Measurements from ENCODE around the gene TTLL8. TPM values are rescaled to one million over a fixed set of nuclear protein-coding genes. Genes with fewer than 3 reads are reported as not detected.

Gene TTLL8
- total RNA-seq, 1 experiment from 2014 or later, result not detected

DNA sequence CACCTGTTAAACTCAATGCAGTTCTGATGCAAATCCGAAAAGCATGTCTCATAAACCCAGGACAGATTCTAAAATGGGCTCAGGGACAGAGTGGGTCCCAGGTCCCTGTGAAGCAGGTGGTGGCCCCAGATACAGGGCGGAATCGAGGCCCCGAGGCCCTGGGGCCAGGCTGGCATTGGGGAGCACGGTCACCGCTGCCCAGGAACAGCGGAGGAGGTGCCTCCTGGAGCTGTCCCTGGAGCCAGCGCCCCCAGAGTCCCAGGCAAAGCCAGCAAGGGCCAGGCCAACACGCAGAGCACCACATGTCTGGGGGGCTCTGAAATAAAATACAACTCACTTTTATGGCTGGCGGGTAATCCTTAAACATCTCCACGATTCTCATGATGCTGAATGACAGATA is 10.0 kb upstream of the TTLL8 start:
- no peaks in the 10 kb centered on the region; the same call in 1 of the 2 replicates for H3K27me3 Mint-ChIP-seq (ENCODE audit: low read depth)
- Histone ChIP-seq H2BK12ac (ENCODE audit: insufficient read length, low read depth, low read length) (no peak overlapping the region), H4K5ac (ENCODE audit: insufficient read length, low read depth, low read length) (no peak overlapping the region), H3K56ac (ENCODE audit: insufficient read length, low read depth, low read length) (no peak overlapping the region), H4K8ac (replicated peaks; ENCODE audit: insufficient read length, low read depth, low read length) (no peak overlapping the region), H3T11ph (ENCODE audit: low read length) (no peak overlapping the region), H2BK5ac (ENCODE audit: insufficient read length, low read length) (no peak overlapping the region), H2AK5ac (ENCODE audit: insufficient read length, low read length) (no peak overlapping the region), H3K79me1 (ENCODE audit: insufficient read depth, low read depth, low read length, poor library complexity, severe bottlenecking) (no peaks in the 10 kb centered on the region), H4K20me1 (ENCODE audit: control insufficient read depth, insufficient read depth, insufficient read length) (no peaks in the 10 kb centered on the region), H2BK20ac (ENCODE audit: low read depth, low read length, poor library complexity, severe bottlenecking) (no peak overlapping the region), H2BK120ac (ENCODE audit: low read depth, low read length, poor library complexity, severe bottlenecking) (no peak overlapping the region), H3K79me2 (ENCODE audit: insufficient read depth, low read length) (no peaks in the 10 kb centered on the region), H3K23ac (ENCODE audit: insufficient read length, low read depth, low read length) (no peak overlapping the region), H3K4ac (ENCODE audit: low read depth, low read length) (no peak overlapping the region), H2BK15ac (ENCODE audit: low read depth, low read length) (no peak overlapping the region), H3K4me2 (ENCODE audit: insufficient read depth, insufficient read length, low read length) (no peak overlapping the region), H3K14ac (ENCODE audit: insufficient read depth, low read length) (no peak overlapping the region), H4K91ac (ENCODE audit: insufficient read length, low read depth, low read length) (no peak overlapping the region), H3K23me2 (ENCODE audit: insufficient read length, low read depth, low read length, poor library complexity, severe bottlenecking) (no peaks in the 10 kb centered on the region), H3K18ac (ENCODE audit: insufficient read length, low read depth, low read length) (no peak overlapping the region), H3K9me3 (ENCODE audit: control insufficient read depth, low read depth, low read length) (no peaks in the 10 kb centered on the region), H3K4me1 (ENCODE audit: insufficient read depth, low read length) (no peaks in the 10 kb centered on the region), H3K9ac (ENCODE audit: extremely low read depth, insufficient read length, low read length) (no peak overlapping the region), H2AFZ (ENCODE audit: low read length) (no peak overlapping the region), H3K27me3 (ENCODE audit: insufficient read depth, low read length) (no peaks in the 10 kb centered on the region), H3K27ac (ENCODE audit: insufficient read length, low read depth, low read length) (no peak overlapping the region)
- no CpG with 5 or more reads among the region's 11 CpGs for WGBS (ENCODE audit: extremely low coverage, insufficient read length, low lambda C conversion rate)
- H3K4me3 Mint-ChIP-seq, result no peak overlapping the region
- no peak for DNase-seq
- H3K36me3 Mint-ChIP-seq (ENCODE audit: insufficient read depth in 1 of 3, low read depth in 3 of 3), result no peaks in the 10 kb centered on the region
- peaks cover 0 to 4% of the 10 kb centered on the region in 2 experiments; a peak in 1 of 5 replicates for H3K9me3 Mint-ChIP-seq
- no peak overlapping the region for H3K27ac Mint-ChIP-seq
- TF ChIP-seq, protein P1, sequence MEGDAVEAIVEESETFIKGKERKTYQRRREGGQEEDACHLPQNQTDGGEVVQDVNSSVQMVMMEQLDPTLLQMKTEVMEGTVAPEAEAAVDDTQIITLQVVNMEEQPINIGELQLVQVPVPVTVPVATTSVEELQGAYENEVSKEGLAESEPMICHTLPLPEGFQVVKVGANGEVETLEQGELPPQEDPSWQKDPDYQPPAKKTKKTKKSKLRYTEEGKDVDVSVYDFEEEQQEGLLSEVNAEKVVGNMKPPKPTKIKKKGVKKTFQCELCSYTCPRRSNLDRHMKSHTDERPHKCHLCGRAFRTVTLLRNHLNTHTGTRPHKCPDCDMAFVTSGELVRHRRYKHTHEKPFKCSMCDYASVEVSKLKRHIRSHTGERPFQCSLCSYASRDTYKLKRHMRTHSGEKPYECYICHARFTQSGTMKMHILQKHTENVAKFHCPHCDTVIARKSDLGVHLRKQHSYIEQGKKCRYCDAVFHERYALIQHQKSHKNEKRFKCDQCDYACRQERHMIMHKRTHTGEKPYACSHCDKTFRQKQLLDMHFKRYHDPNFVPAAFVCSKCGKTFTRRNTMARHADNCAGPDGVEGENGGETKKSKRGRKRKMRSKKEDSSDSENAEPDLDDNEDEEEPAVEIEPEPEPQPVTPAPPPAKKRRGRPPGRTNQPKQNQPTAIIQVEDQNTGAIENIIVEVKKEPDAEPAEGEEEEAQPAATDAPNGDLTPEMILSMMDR (conservative IDR thresholded peaks at IDR 0.05), result no peak
- 0 out of 4 replicates have a peak, but pooled peaks cover 0 to 3% of the 10 kb centered on the region in 2 experiments for H3K4me1 Mint-ChIP-seq
